Kidney glomerular epithelial cell (primary cell): ENCODE data around the gene MAGEB6B.
"Not testable (repeated sequence)": the region's sequence is repeated elsewhere in the genome, so short reads cannot be mapped to it uniquely, and the experiment has no call there.

Experiments
- DNase-seq: peaks from one replicate; lab custom pipeline; 2025; lab: John Stamatoyannopoulos, UW

Gene MAGEB6B, protein sequence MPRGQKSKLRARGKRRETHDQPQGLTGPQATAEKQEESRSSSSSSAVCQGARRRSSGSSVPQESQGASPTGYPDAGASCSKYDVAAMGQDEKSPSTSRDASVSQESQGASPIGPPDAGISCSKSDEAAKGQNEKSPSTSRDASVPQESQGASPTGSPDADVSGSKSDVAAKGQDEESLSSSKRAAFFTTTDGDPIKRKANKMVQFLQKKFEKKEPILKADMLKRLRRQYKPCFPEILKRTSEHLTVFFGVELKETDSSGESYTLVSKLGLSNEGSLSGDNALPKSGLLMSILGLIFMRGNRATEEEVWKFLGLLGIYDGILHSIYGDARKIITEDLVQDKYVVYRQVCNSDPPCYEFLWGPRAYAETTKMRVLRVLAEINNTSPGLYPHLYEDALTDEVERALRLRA

DNA sequence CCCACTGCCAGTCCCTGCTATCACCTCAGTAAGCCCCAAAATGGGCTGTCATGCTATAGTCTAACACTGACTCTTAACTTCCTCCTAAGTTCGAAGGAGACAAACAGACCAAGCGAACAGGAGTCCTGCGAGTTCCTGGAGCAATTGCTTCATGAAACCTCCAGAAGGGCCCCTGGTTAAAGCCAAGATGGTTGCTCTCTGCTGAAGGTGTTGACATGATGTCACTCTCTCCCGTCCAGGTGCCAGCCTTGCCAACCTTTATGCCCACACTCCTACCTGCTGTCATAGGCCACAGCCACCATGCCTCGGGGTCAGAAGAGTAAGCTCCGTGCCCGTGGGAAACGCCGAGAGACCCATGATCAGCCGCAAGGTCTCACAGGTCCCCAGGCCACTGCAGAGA is at the start of gene MAGEB6B:
Gene MAGEB6B (plus strand): TSS at position 301 of the 400 bp plus-strand sequence. CDS start 0 bp downstream, at position 301.
- no peak for DNase-seq

DNA sequence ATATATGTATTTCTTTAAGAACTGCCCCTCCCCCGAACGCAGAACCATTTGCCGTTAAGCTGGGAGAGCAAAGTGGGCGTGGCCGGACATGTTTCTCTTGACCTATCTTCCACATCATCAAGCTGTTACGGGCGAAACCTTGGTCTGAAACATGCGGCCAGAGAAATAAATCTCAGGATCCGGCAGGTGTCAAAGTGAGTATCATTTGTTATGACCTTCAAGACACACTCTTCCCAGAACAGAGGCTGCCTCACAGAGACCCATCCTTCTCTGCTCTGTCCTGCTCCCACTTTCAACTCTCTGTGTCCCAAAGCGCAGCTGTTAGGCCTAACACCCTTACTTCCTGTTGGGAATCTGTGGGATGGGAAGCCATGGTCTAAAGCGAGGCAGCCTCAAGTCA is 22.1 kb upstream of the MAGEB6B start, which contains the start of gene MAGEB18:
Gene MAGEB18 (plus strand): TSS at position 70 of the 400 bp plus-strand sequence. CDS start 643 bp downstream, outside the sequence.
- DNase-seq = no peak

DNA sequence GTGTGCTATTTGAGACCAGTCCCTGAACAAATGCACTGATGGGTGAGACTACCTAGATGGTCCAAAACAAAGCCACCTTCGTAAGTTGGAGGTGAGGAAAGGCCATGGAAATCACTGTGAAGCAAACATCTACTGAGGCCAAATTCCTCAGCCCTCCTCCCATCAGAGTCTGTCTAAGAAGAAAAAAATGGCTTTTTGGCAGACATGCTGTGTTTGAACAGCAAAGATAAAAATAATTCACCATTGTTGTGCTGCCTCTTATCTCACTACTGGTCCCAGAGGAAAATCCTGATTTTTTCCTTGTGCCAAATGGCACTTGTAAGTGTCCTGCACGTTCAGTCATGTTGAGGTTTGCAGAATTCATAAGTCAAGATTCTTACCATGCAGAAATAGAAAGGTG is 14.4 kb upstream of the MAGEB6B start:
- no peak for DNase-seq

DNA sequence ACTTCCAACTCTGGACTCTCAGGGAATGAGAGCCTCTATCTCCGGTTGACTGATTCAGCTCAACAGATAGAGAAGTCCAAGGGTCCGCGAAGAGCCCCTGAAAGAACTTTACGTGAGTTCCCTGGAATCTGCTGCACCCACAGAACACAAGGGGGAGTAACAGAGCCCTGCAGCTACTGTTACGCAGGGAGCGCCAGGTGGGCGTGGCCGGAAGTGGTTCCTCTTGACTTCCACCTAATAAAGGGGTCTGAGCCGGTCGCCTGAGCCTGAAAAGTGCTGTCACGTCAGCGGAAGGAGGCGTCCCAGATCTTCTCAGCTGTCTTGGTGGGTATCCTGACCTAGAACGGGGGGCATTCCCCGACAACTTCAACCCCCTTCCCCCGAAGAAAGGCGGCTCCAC is 31.8 kb downstream of the MAGEB6B start, which contains the start of gene MAGEB6:
Gene MAGEB6 (plus strand): TSS at position 237 of the 400 bp plus-strand sequence. CDS start 1,407 bp downstream, outside the sequence.
- no peak for DNase-seq

DNA sequence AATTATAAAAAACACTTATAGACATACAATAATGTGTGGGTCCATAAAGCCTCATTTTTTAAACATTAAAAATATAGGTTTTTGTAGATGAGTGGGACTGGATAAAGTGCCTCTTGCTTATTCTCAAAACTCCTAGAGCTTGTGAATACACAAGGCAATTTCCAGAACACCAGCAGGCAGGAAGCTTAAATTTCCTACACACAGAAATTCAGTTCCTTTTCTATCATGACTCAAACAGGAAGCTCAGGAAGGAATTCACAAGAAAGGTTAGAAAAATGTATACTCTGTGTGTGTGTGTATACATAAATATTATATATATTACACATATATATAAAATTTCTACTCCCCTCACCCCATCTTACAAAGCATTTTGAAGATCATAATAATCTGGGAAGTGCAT is 43.2 kb downstream of the MAGEB6B start:
- DNase-seq = no peak

DNA sequence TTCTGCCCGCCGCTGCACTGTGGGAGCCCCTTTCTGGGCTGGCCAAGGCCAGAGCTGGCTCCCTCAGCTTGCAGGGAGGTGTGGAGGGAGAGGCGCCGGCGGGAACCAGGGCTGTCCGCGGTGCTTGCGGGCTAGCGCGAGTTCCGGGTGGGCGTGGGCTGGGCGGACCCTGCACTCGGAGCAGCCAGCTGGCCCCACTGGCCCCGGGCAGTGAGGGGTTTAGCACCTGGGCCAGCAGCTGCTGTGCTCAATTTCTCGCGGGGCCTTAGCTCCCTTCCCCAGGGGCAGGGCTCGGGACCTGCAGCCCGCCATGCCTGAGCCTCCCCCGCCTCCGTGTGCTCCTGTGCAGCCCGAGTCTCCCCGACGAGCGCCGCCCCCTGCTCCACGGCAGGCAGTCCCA is 44.3 kb downstream of the MAGEB6B start:
- DNase-seq = not testable (repeated sequence)

DNA sequence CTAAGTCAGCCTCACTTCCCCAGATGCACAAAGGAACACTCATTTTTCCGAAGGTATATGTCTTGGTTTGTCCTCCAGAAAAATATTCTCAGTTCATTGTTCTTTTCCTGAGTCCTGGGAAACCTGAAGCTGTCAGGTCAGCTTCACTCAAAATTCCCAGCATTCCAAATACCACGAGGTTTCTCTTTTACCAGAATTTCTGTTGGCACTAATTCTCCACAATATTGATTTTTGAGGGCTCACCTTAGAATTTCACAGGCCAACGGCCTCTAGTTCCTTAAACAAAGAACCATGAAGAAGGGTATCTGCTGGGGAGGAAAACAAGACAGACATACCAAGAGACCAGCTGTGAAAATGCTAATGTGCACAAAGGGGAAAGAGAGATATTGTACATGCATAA is 47.6 kb downstream of the MAGEB6B start:
- no peak for DNase-seq
